ENCODE measurements around the gene IFFO2. TPM values are rescaled to one million over a fixed set of nuclear protein-coding genes. Genes with fewer than 3 reads are reported as not detected.

The IFFO2 gene
- polyA plus RNA-seq, 1 of the 3 experiments (the other 2 are of a cell fraction) = 10.5 TPM

DNA sequence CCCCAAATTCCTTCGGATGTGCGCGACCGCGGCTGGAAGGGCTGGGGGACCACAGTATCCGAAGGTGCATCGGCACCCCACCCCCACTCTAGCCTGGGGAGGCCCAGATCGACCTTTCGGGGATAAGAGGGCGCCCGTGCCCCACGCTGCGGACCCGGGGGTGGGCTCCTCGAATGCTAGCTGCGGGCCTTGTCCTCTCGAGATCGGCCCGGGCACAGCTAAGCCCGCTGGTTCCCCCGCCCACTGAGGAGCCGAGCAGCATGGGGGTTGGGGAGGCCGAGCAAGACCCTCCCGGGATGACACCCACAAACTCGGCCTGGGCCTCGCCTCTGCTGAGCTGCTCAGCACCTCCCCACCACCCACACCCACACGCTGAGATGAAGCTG, 653 bp upstream of the IFFO2 start:
- POLR2A ChIA-PET = no interaction called here

DNA sequence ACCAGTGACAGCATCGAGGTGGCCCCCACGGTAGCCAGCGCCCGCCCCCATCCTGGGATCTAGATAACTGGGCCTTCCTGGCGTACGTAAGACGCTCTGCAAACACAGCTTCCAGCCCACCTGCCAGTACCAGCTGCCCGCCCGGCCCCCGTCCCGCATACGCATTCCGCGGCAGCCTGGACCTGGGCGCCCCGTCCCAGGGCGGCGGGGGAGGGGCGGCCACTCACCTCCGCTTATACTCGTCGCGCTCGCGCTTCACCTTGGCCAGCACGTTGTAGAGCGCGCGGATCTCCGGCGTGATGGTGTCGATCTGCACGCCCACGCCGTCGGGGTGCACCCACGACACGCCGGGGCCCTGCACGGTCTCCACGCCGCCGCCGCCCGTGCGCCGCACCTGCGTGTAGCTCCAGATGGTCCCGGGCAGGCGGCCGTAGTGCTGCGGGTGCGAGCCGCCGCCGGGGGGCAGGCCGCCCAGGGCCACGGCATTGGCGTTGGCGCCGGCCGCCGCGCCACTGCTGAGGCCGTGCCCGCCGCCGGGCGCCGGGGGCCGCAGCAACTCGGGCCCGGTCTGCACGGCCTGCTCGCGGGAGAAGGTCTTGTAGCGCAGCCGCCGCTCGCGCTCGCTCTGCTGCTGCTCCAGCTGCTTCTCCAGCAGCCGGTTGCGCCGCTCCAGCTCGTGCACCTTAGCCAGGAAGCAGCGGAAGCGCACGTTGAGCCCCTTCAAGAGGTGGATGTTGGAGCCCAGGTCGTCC, 859 bp downstream of the IFFO2 start:
- Histone ChIP-seq H3K4me2 (peak overlapping the region; percentile 96), H3K79me2 (ENCODE audit: insufficient read depth) (peaks cover 51% of the 10 kb centered on the region), H3K4me3 (ENCODE audit: low read depth in 2 of 2, low read length in 1 of 2) (peak overlapping the region; percentile 72 to 77), H3F3A (replicated peaks; ENCODE audit: insufficient read depth) (no peaks in the 10 kb centered on the region), H3K27me3 (ENCODE audit: insufficient read depth) (no peaks in the 10 kb centered on the region), H3K27ac (ENCODE audit: low read depth in 2 of 2, low read length in 1 of 2) (no peak overlapping the region), H3K9me2 (no peaks in the 10 kb centered on the region), H3K36me3 (replicated peaks in 1 of 2; ENCODE audit: control insufficient read depth in 1 of 2, insufficient read depth in 2 of 2, low read length in 1 of 2) (peaks cover 0 to 9% of the 10 kb centered on the region in 2 experiments), H3K9ac (peak overlapping the region; percentile 48; the same call in 1 of the 2 replicates), H3K9me3 (no peaks in the 10 kb centered on the region), H4K20me1 (ENCODE audit: insufficient read depth) (peaks cover 21% of the 10 kb centered on the region), H3K4me1 (ENCODE audit: control insufficient read depth in 1 of 2, insufficient read depth in 2 of 2, low read depth in 1 of 2, low read length in 1 of 2) (peaks cover 5 to 21% of the 10 kb centered on the region in 2 experiments; a peak in 2 of 4 replicates), H2AFZ (ENCODE audit: low read depth) (peak overlapping the region; percentile 47; the same call in 1 of the 2 replicates)
- WGBS (ENCODE audit: low lambda C conversion rate) = 19% methylated on average over 9 of the region's 90 CpGs
- TF ChIP-seq, protein P1, sequence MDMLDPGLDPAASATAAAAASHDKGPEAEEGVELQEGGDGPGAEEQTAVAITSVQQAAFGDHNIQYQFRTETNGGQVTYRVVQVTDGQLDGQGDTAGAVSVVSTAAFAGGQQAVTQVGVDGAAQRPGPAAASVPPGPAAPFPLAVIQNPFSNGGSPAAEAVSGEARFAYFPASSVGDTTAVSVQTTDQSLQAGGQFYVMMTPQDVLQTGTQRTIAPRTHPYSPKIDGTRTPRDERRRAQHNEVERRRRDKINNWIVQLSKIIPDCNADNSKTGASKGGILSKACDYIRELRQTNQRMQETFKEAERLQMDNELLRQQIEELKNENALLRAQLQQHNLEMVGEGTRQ (IDR thresholded peaks at IDR 0.05; ENCODE audit: borderline replicate concordance, low read depth, low read length) = no peak
- no peak for TF ChIP-seq TEAD4 (IDR thresholded peaks at IDR 0.05; ENCODE audit: borderline replicate concordance, insufficient read depth)
- TF ChIP-seq MXI1 (IDR thresholded peaks at IDR 0.05; ENCODE audit: low read depth, low read length) = no peak
- TF ChIP-seq RAD21 (IDR thresholded peaks at IDR 0.05; ENCODE audit: low read length) = no peak
- no peak for TF ChIP-seq FOXM1 (IDR thresholded peaks at IDR 0.05; ENCODE audit: low read depth)
- no peak for TF ChIP-seq FOXJ3 (CRISPR knock-in tag; IDR thresholded peaks at IDR 0.05)
- TF ChIP-seq, protein P2, sequence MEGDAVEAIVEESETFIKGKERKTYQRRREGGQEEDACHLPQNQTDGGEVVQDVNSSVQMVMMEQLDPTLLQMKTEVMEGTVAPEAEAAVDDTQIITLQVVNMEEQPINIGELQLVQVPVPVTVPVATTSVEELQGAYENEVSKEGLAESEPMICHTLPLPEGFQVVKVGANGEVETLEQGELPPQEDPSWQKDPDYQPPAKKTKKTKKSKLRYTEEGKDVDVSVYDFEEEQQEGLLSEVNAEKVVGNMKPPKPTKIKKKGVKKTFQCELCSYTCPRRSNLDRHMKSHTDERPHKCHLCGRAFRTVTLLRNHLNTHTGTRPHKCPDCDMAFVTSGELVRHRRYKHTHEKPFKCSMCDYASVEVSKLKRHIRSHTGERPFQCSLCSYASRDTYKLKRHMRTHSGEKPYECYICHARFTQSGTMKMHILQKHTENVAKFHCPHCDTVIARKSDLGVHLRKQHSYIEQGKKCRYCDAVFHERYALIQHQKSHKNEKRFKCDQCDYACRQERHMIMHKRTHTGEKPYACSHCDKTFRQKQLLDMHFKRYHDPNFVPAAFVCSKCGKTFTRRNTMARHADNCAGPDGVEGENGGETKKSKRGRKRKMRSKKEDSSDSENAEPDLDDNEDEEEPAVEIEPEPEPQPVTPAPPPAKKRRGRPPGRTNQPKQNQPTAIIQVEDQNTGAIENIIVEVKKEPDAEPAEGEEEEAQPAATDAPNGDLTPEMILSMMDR (IDR thresholded peaks at IDR 0.05) = 0 out of 2 replicates have a peak, but pooled peaks have one; percentile 20
- TF ChIP-seq FOSL2 (IDR thresholded peaks at IDR 0.05; ENCODE audit: borderline replicate concordance, low read depth) = no peak
- ChIA-PET CTCF (interaction anchor here (0.6 to 4.2 kb wide), 12 partner anchors 9 to 1278 kb away, joined by 3 to 33 read pairs (median 5); no protein-coding TSS in a partner anchor), POLR2A (interaction anchor here (1.4 to 1.5 kb wide), 2 partner anchors 19 to 32 kb away, joined by 4 to 6 read pairs; no protein-coding TSS in a partner anchor)
- DNase-seq = peak; percentile 80

More for the DNA sequence above, 653 bp upstream of the IFFO2 start:
- Histone ChIP-seq H3K79me2 (ENCODE audit: insufficient read depth) (peaks cover 36% of the 10 kb centered on the region), H3K27me3 (ENCODE audit: insufficient read depth) (no peaks in the 10 kb centered on the region), H3K9me2 (no peaks in the 10 kb centered on the region), H3F3A (replicated peaks; ENCODE audit: insufficient read depth) (no peaks in the 10 kb centered on the region), H3K9me3 (no peaks in the 10 kb centered on the region), H3K4me1 (ENCODE audit: control insufficient read depth in 1 of 2, insufficient read depth in 2 of 2, low read depth in 1 of 2, low read length in 1 of 2) (peaks cover 5 to 15% of the 10 kb centered on the region in 2 experiments; a peak in 2 of 4 replicates), H3K27ac (ENCODE audit: low read depth in 2 of 2, low read length in 1 of 2) (peak overlapping the region in 1 of 2 experiments; percentile 39; a peak in 2 of 4 replicates), H3K9ac (peak overlapping the region; percentile 77), H4K20me1 (ENCODE audit: insufficient read depth) (peaks cover 21% of the 10 kb centered on the region), H2AFZ (ENCODE audit: low read depth) (peak overlapping the region; percentile 99), H3K4me3 (ENCODE audit: low read depth in 2 of 2, low read length in 1 of 2) (peak overlapping the region; percentile 70 to 71), H3K4me2 (peak overlapping the region; percentile 96), H3K36me3 (replicated peaks in 1 of 2; ENCODE audit: control insufficient read depth in 1 of 2, insufficient read depth in 2 of 2, low read length in 1 of 2) (peaks cover 0 to 9% of the 10 kb centered on the region in 2 experiments)
- DNase-seq = peak; percentile 70
- WGBS (ENCODE audit: low lambda C conversion rate) = 3% methylated on average over 15 of the region's 27 CpGs
- no peak for TF ChIP-seq RCOR1 (IDR thresholded peaks at IDR 0.05; ENCODE audit: low read length)
- CTCF ChIA-PET = interaction anchor here (1.4 to 4.2 kb wide), 4 partner anchors 42 to 73 kb away, joined by 3 to 33 read pairs (median 14); no protein-coding TSS in a partner anchor

All from SK-N-SH (cell line).